Activated CD8-positive, alpha-beta memory T cell treated with anti-CD3 and anti-CD28 coated beads, Interleukin-2, amount 50 U/mL, for 1 hour (primary cell): ENCODE data around the gene ADAMTS15.

Experiments
- DNase-seq: peaks from one replicate; pipeline ENCODE4 v3.0.0-alpha.2; 2020; ENCODE audit errors: extremely low read depth

Gene ADAMTS15

GRCh38 chr11:130448416-130449309, at the start of gene ADAMTS15:
TSS of gene ADAMTS15 (plus strand) at chr11:130448645. CDS start at chr11:130448974, 329 bp downstream.
- DNase-seq = no peak

GRCh38 chr11:130399196-130399595, 49.2 kb upstream of the ADAMTS15 start:
- DNase-seq = no peak

GRCh38 chr11:130400781-130401483, 47.5 kb upstream of the ADAMTS15 start:
- DNase-seq = no peak

GRCh38 chr11:130402570-130402969, 45.9 kb upstream of the ADAMTS15 start:
- no peak for DNase-seq

- DNase-seq = no peak
Observed at GRCh38 chr11:130403271-130403804, 45.1 kb upstream of the ADAMTS15 start.

- DNase-seq = no peak
Observed at GRCh38 chr11:130403967-130404366, 44.5 kb upstream of the ADAMTS15 start.

GRCh38 chr11:130404727-130405126, 43.7 kb upstream of the ADAMTS15 start:
- no peak for DNase-seq

- no peak for DNase-seq
Observed at GRCh38 chr11:130405428-130405827, 43.0 kb upstream of the ADAMTS15 start.

- no peak for DNase-seq
Observed at GRCh38 chr11:130407978-130408377, 40.5 kb upstream of the ADAMTS15 start.

- no peak for DNase-seq
Observed at GRCh38 chr11:130408401-130408890, 40.0 kb upstream of the ADAMTS15 start.

GRCh38 chr11:130408901-130409300, 39.5 kb upstream of the ADAMTS15 start:
- DNase-seq = no peak

- no peak for DNase-seq
Observed at GRCh38 chr11:130409594-130410388, 38.7 kb upstream of the ADAMTS15 start.

GRCh38 chr11:130411223-130411622, 37.2 kb upstream of the ADAMTS15 start:
- DNase-seq = no peak

- no peak for DNase-seq
Observed at GRCh38 chr11:130413405-130414106, 34.9 kb upstream of the ADAMTS15 start.

- no peak for DNase-seq
Observed at GRCh38 chr11:130414107-130415080, 34.1 kb upstream of the ADAMTS15 start.

- no peak for DNase-seq
Observed at GRCh38 chr11:130415731-130416529, 32.5 kb upstream of the ADAMTS15 start.

- no peak for DNase-seq
Observed at GRCh38 chr11:130416530-130416882, 31.9 kb upstream of the ADAMTS15 start.

- DNase-seq = no peak
Observed at GRCh38 chr11:130416906-130417305, 31.5 kb upstream of the ADAMTS15 start.

- DNase-seq = no peak
Observed at GRCh38 chr11:130418210-130418609, 30.2 kb upstream of the ADAMTS15 start.
